ENCODE measurements around the gene MTREX.
A peak's percentile ranks its signal among the peaks of the same experiment; 100 is the strongest.

MTREX gene

GRCh38 chr5:55360190-55360589 lies 52.4 kb downstream of the MTREX start:
- no peak overlapping the region for H3K4me3 ChIP-seq (ENCODE audit: low read depth, low read length)
- ChIA-PET POLR2A (no interaction called here), CTCF (interaction anchor here (1.2 to 1.8 kb wide), 4 partner anchors 35 to 560 kb away, joined by 3 to 11 read pairs (median 4); no protein-coding TSS in a partner anchor)
- TF ChIP-seq, protein P1, sequence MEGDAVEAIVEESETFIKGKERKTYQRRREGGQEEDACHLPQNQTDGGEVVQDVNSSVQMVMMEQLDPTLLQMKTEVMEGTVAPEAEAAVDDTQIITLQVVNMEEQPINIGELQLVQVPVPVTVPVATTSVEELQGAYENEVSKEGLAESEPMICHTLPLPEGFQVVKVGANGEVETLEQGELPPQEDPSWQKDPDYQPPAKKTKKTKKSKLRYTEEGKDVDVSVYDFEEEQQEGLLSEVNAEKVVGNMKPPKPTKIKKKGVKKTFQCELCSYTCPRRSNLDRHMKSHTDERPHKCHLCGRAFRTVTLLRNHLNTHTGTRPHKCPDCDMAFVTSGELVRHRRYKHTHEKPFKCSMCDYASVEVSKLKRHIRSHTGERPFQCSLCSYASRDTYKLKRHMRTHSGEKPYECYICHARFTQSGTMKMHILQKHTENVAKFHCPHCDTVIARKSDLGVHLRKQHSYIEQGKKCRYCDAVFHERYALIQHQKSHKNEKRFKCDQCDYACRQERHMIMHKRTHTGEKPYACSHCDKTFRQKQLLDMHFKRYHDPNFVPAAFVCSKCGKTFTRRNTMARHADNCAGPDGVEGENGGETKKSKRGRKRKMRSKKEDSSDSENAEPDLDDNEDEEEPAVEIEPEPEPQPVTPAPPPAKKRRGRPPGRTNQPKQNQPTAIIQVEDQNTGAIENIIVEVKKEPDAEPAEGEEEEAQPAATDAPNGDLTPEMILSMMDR (IDR thresholded peaks at IDR 0.05; ENCODE audit: insufficient read depth, low read length, missing control alignments), result no peak
- DNase-seq (ENCODE audit: low read depth, low spot score), result peak; percentile 3

- CTCF ChIA-PET, result interaction anchor here (1.3 to 1.7 kb wide), 2 partner anchors 8 to 328 kb away, joined by 3 to 5 read pairs; no protein-coding TSS in a partner anchor
- TF ChIP-seq, protein P1 (IDR thresholded peaks at IDR 0.05; ENCODE audit: insufficient read depth, low read length, missing control alignments), result no peak
- H3K4me3 ChIP-seq (ENCODE audit: low read depth, low read length), result no peak overlapping the region
- DNase-seq (ENCODE audit: low read depth, low spot score), result peak; percentile 10
- POLR2A ChIA-PET, result no interaction called here
These were observed 56.1 kb downstream of the MTREX start for GRCh38 chr5:55363856-55364255.

DNA sequence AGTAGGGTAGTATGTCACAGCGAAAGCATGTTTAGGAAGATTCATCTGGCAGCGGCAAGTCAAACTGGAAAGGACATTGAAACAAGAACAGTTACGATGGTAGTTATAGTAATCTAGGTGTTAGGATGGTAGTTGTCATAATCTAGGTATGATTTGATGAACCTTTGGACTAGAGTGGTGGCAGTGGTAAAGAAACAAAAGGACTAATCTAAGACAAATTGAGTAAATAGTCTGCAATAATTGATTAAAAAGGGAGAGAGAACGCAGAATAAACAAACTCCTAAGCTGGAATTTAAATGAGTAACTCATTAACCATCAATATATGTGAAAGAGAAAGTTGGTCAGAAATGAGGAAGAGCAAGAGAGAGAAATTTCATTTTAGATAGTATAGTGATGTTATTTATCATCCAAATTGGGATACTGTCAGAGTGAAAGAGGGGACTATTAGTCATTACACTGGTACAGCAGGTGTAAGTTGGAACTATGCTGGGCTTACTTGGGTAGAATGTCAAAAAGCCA lies 56.8 kb downstream of the MTREX start:
- H3K4me3 ChIP-seq (ENCODE audit: low read depth, low read length), result no peak overlapping the region
- CTCF ChIA-PET, result no interaction called here
- POLR2A ChIA-PET, result no interaction called here
- no peak for DNase-seq (ENCODE audit: low read depth, low spot score)
- TF ChIP-seq, protein P1 (IDR thresholded peaks at IDR 0.05; ENCODE audit: insufficient read depth, low read length, missing control alignments), result no peak

GRCh38 chr5:55370291-55370925 lies 62.6 kb downstream of the MTREX start:
- no peak for DNase-seq (ENCODE audit: low read depth, low spot score)
- TF ChIP-seq, protein P1 (IDR thresholded peaks at IDR 0.05; ENCODE audit: insufficient read depth, low read length, missing control alignments), result no peak
- CTCF ChIA-PET, result interaction anchor here (1.2 to 3.7 kb wide), 2 partner anchors 11 to 322 kb away, joined by 3 to 9 read pairs; no protein-coding TSS in a partner anchor
- H3K4me3 ChIP-seq (ENCODE audit: low read depth, low read length), result no peak overlapping the region
- POLR2A ChIA-PET, result no interaction called here

DNA sequence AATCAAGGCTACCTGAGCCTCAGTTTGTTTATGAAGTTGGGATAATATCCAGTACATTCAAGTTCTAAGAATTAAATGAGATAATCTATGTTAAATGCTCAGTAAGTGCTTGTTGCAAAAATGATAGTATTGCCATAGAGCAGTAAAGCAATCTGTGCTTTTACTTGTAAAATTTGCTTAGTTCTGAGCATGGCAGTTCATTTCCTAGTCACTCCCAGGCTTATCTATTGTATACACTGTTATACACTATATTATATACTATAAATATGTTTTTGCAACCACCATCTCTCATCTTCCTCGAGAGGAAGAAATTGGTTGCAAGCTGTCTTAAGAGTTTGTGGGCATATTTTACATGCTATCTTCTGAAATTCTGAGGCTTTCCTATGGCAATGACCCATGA lies 63.4 kb downstream of the MTREX start:
- ChIA-PET POLR2A (no interaction called here), CTCF (interaction anchor here (1.2 to 3.7 kb wide), 4 partner anchors 8 to 321 kb away, joined by 3 to 9 read pairs (median 4); no protein-coding TSS in a partner anchor)
- H3K4me3 ChIP-seq (ENCODE audit: low read depth, low read length), result no peak overlapping the region
- DNase-seq (ENCODE audit: low read depth, low spot score), result no peak
- TF ChIP-seq, protein P1 (IDR thresholded peaks at IDR 0.05; ENCODE audit: insufficient read depth, low read length, missing control alignments), result no peak

DNA sequence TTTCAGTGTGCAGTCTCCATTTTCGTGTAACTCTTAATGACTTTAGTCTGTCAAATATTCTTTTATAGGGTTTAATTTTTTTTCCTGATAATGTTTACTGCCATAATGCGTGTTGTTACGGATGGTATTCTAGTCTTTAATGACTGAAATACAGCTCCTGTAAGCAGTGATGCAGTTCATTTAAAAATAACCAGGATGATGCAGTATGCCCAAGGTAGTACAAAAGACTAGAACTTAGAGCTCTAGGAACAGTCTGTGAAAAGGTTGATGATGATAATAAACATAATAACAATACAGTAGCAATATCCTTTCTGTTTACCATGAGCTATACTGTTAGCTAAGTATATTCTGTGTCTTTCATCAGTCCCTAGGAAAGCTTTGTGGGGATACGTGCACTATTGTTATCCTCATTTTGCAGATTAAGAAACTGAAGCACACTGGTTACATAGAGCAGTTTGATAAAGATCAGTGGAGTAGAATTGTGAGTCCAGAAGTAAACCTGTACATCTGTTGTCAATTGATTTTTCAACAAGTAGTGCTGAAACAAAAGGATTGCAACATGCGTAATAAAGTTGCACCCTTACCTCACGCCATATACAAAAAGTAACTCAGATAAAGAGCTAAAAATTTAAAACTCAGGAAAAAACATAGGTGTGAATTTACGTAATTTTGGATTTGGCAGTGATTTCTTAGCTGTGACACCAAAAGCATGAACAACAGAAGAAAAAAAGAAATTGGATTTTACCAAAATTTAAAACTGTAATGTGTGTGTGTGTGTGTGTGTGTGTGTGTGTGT lies 64.5 kb downstream of the MTREX start:
- TF ChIP-seq, protein P1 (IDR thresholded peaks at IDR 0.05; ENCODE audit: insufficient read depth, low read length, missing control alignments), result no peak

More for the DNA sequence above, 64.5 kb downstream of the MTREX start:
- ChIA-PET POLR2A (interaction anchor here (0.7 kb wide), 1 partner anchor 113 kb away, joined by 4 read pairs; no protein-coding TSS in a partner anchor), CTCF (interaction anchor here (1.5 to 3.7 kb wide), 4 partner anchors 10 to 320 kb away, joined by 3 to 9 read pairs (median 4); no protein-coding TSS in a partner anchor)
- no peak overlapping the region for H3K4me3 ChIP-seq (ENCODE audit: low read depth, low read length)
- DNase-seq (ENCODE audit: low read depth, low spot score), result no peak

Measured in AG04449 (cell line).